Activated CD8-positive, alpha-beta T cell treated with anti-CD3 and anti-CD28 coated beads, Interleukin-2, amount 10 ng/mL, durations not matched to agents 7 days and 5 days (primary cell): ENCODE measurements around the gene FLNB. TPM values are rescaled to one million over a fixed set of nuclear protein-coding genes. Genes with fewer than 3 reads are reported as not detected.

ENCODE experiments used
- ATAC-seq: fragments of 150-1000 bp; cut with Tn5 transposase; one replicate; pipeline ENCODE4 v1.10.0; 2021; ENCODE audit warnings: moderate library complexity
- CTCF ChIA-PET: fragments of 350-600 bp; sonication (Branson Sonifier 250); formaldehyde crosslinking; loops from one replicate; lab custom pipeline; 2021; ENCODE audit warnings: antibody characterized with exemption; lab: Charles Lee
- POLR2A ChIA-PET: fragments of 350-600 bp; sonication (Branson Sonifier 250); formaldehyde crosslinking; loops from one replicate; lab custom pipeline; 2021; ENCODE audit warnings: antibody characterized with exemption; lab: Charles Lee
- DNase-seq: peaks from one replicate; pipeline ENCODE4 v3.0.0-alpha.2; 2020
- H3K27ac Mint-ChIP-seq: one replicate; pipeline ENCODE4 v1.8.0; 2021; ENCODE audit warnings: mild to moderate bottlenecking, mixed read lengths
- H3K27me3 Mint-ChIP-seq: one replicate; pipeline ENCODE4 v1.8.0; 2021; ENCODE audit warnings: low read depth, mixed read lengths
- H3K36me3 Mint-ChIP-seq: one replicate; pipeline ENCODE4 v1.8.0; 2021; ENCODE audit warnings: low read depth, mixed read lengths
- H3K4me1 Mint-ChIP-seq: one replicate; pipeline ENCODE4 v1.8.0; 2021; ENCODE audit warnings: low read depth, mixed read lengths
- H3K4me3 Mint-ChIP-seq: one replicate; pipeline ENCODE4 v1.8.0; 2021; ENCODE audit warnings: mild to moderate bottlenecking, mixed read lengths
- H3K9me3 Mint-ChIP-seq: one replicate; pipeline ENCODE4 v1.8.0; 2022; ENCODE audit warnings: mixed read lengths; ENCODE audit not compliant: insufficient read depth
- total RNA-seq, 2 experiments: library from RNA; stranded (reverse); gene quantifications; one replicate each; pipeline ENCODE4 v1.2.3, GENCODE V29; 2021

FLNB gene
- total RNA-seq, 2 experiments from 2014 or later = 14.1 to 15.9 TPM

DNA sequence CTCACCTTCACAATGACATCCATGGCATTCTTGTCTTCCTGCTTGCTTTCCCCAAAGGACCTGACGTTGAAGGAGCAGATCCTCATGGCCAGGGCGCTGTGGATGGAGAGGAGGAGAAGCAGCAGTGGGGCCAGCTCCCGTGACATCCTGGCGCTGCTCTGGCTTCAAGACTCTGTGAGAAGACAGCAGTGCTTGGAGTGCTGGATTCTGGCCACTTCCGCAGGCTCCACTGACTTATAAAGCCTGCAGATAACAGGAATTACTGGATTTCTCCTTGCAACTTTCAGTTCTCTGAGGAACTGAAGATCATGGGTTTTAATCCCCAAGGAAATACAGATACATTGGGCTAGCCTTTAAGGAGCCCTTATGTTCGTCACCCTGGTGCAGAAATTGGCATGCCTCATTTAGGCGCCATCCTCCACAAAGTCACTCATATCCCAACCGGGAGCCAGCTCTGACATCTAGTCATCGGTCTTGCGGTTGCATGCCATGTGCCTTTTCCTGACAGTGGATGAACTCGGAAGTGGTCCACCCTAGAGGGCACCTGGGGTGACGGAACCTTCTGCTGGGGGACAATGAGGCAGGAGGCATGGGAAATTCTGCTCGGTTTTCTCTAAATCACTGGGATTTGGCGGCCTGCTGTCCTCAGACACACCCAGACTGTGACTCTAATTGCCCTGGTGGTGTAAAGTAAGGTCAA, 202.7 kb downstream of the FLNB start, which contains the start of gene DNASE1L3:
Gene DNASE1L3 (minus strand): TSS at position 212 of the 700 bp plus-strand sequence. CDS start 66 bp downstream, at position 146.
- H3K4me1 Mint-ChIP-seq = peaks cover 18% of the 10 kb centered on the region
- no peak within 1 kb of the TSS for H3K4me3 Mint-ChIP-seq
- no peak for DNase-seq
- H3K27ac Mint-ChIP-seq = no peak within 1 kb of the TSS
- no peaks in the 10 kb centered on the region for H3K9me3 Mint-ChIP-seq
- POLR2A ChIA-PET = no interaction called here
- no peaks in the 10 kb centered on the region for H3K36me3 Mint-ChIP-seq
- CTCF ChIA-PET = interaction anchor here (1.1 kb wide), 1 partner anchor 9 kb away, joined by 3 read pairs; no protein-coding TSS in a partner anchor
- no peak for ATAC-seq
- peaks cover 9% of the 10 kb centered on the region for H3K27me3 Mint-ChIP-seq

DNA sequence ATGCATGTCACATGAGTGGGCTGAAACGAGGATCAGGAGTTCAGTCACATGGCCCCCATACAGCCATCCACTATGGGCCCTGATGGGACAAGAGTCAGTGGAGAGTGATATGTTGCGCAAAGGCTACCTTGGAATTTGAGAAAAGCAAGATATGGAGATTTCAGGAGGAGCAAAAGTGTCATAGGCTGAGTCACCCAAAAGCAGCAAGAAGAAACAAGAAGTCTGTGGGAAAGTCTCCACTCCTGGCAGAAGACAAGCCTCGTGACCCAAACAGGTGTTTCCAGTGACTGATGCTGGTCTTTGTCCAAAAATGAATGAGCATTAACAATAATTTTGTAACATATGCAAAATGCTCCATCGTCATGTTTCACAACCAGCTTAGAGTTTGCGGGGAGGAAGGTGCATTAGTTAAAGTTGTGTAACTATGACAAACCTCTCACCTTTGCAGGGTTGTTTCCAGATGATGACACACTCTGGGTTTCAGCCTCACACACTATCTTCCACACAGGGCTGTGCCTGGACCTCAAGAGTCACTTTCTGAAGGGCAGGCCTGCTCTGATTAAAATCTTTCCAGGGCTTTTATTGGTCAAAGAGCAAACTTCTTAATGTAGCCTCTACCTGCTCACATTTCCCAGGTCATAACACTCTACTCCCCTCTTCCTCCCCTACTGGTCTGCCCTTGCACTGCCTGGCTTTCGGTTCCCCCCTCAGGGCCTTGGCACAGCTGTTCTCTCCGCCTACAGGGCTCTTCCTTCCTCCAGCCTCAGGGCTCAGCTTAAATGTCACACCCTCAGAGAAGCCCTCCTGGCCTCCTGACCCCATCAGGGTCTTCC, 206.5 kb downstream of the FLNB start:
- peak; percentile 40 for DNase-seq
- ATAC-seq = peak; percentile 70
- Mint-ChIP-seq H3K4me3 (no peak overlapping the region), H3K27me3 (peaks cover 9% of the 10 kb centered on the region), H3K4me1 (peaks cover 15% of the 10 kb centered on the region), H3K27ac (peak overlapping the region; percentile 51), H3K36me3 (no peaks in the 10 kb centered on the region), H3K9me3 (no peaks in the 10 kb centered on the region)
- CTCF ChIA-PET = interaction anchor here (1.0 to 10.9 kb wide), 12 partner anchors 9 to 350 kb away, joined by 3 to 170 read pairs (median 5); partner anchors contain the start of genes HTD2 and RPP14
- POLR2A ChIA-PET = no interaction called here

DNA sequence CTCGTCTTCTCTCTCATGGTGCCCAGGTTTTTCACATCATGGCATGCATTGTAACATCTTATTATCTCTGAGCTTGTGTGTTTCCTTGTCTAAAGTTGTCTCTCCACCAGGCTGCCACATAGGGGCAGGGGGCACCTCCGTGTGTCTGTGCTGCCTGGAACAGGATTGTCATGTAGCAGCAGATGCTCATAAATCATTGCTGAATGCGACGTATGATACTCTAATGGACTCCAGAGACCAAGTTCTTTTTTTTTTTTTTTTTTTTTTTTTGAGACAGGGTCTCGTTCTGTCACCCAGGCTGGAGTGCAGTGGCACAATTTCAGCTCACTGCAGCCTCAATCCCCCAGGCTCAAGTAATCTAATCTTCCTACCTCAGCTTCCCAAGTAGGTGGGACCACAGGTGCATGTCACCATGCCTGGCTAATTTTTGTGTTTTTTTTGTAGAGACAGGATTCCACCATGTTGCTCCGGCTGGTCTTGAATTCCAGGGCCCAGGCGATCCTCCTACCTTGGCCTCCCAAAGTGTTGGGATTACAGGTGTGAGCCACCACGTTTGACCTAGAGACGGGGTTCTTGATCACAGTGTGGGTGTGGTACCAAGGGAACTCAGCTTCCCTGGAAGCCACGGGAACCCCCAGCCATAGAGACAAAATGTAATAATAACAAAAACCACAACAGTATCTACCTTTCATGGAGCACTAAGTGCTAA, 207.2 kb downstream of the FLNB start:
- DNase-seq (no peak), ATAC-seq (no peak)
- H3K36me3 Mint-ChIP-seq = no peaks in the 10 kb centered on the region
- peak overlapping the region; percentile 51 for H3K27ac Mint-ChIP-seq
- ChIA-PET POLR2A (no interaction called here), CTCF (interaction anchor here (1.0 to 10.9 kb wide), 12 partner anchors 8 to 351 kb away, joined by 3 to 170 read pairs (median 5); partner anchors contain the start of genes FLNB, HTD2 and RPP14)
- peaks cover 15% of the 10 kb centered on the region for H3K4me1 Mint-ChIP-seq
- H3K9me3 Mint-ChIP-seq = no peaks in the 10 kb centered on the region
- peaks cover 14% of the 10 kb centered on the region for H3K27me3 Mint-ChIP-seq
- H3K4me3 Mint-ChIP-seq = no peak overlapping the region

DNA sequence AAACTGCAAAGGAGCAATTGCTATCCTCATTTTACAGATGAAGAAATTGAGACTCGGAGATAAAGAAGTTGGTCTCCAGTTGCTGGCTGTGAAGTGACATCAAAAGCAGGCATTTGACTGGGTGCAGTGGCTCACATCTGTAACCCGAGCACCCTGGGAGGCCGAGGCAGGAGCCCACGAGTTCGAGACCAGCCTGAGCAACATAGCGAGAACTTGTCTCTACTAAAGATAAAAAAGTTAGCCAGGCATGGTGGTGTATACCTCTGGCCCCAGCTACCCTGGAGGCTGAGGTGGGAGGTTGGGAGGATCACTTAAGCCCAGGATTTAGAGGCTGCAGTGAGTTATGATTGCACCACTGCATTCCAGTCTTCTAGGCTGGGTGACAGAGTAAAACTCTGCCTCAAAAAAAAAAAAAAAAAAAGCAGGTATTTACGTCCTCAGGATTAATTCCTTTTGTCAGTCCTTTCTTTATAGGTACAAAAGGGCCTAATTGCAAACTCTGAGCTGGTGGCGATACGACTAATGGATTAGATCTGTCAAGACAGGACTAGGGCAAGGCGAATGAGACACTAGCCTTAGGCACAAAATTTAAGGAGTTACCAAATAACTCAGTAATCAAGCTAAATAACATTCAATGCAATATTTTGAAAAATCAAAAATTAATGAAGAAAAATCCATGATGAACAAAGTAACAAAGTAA, 208.4 kb downstream of the FLNB start:
- H3K9me3 Mint-ChIP-seq = no peaks in the 10 kb centered on the region

DNA sequence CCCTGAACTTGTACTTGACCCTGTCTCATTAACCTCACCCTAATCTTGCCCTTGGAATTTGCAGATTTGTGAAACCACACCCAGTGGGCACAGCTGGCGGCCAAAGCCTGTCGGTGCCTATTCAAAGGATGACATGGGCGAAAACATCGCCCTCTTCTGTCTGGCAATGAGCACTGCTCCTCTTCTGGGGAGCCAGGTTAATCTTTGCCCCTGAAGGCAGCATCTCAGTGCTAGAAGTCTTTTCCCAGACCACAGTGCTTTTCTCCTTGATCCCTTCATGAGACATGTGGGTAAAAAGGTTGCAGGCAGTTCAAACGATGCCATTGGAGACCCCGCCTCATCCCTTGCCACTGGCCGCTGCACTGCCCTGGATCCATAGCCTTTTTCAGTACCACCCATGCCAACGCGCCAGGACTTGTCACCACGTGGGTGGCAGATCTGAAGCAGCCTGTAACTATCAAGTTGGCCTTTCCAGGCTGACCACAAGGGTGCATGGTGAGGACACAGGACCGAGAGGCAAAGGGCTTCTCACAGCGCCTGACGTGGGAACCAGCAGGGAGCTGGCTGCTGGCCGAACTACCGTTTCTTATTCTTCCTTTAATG, 209.1 kb downstream of the FLNB start:
- ChIA-PET CTCF (interaction anchor here (0.6 to 10.9 kb wide), 38 partner anchors 8 to 263 kb away, joined by 3 to 170 read pairs (median 3); partner anchors contain the start of genes ABHD6, FLNB, HTD2 and RPP14), POLR2A (no interaction called here)
- peaks cover 10% of the 10 kb centered on the region for H3K27me3 Mint-ChIP-seq
- peaks cover 15% of the 10 kb centered on the region for H3K4me1 Mint-ChIP-seq
- DNase-seq (peak; percentile 72), ATAC-seq (peak; percentile 89)
- no peak overlapping the region for H3K27ac Mint-ChIP-seq
- no peak overlapping the region for H3K4me3 Mint-ChIP-seq
- no peaks in the 10 kb centered on the region for H3K36me3 Mint-ChIP-seq
- H3K9me3 Mint-ChIP-seq = no peaks in the 10 kb centered on the region

More for the DNA sequence above, 208.4 kb downstream of the FLNB start:
- ChIA-PET POLR2A (no interaction called here), CTCF (interaction anchor here (0.6 to 10.9 kb wide), 32 partner anchors 9 to 262 kb away, joined by 3 to 170 read pairs (median 3); partner anchors contain the start of genes ABHD6, FLNB, HTD2 and RPP14)
- ATAC-seq = no peak
- H3K4me3 Mint-ChIP-seq = no peak overlapping the region
- H3K36me3 Mint-ChIP-seq = no peaks in the 10 kb centered on the region
- peaks cover 15% of the 10 kb centered on the region for H3K4me1 Mint-ChIP-seq
- peaks cover 14% of the 10 kb centered on the region for H3K27me3 Mint-ChIP-seq
- DNase-seq = no peak
- no peak overlapping the region for H3K27ac Mint-ChIP-seq

DNA sequence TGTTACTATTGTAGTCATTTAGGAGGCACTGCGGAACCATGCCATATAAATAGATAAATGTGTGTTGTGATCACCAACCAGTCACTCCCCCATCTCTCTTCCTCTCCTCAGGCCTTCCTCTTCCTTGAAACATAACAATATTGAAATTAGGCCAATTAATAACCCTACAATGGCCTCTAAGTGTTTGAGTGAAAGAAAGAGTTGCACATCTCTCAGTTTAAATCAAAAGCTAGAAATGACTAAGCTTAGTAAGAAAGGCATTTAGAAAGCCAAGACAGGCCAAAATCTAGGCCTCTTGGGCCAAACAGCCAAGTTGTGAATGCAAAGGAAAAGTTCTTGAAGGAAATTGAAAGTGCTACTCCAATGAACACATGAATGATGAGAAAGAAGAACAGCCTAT, 210.7 kb downstream of the FLNB start:
- ChIA-PET CTCF (interaction anchor here (0.7 to 10.9 kb wide), 7 partner anchors 10 to 90 kb away, joined by 3 to 170 read pairs (median 4); no protein-coding TSS in a partner anchor), POLR2A (no interaction called here)
- H3K36me3 Mint-ChIP-seq = no peaks in the 10 kb centered on the region
- H3K4me1 Mint-ChIP-seq = peaks cover 15% of the 10 kb centered on the region
- H3K4me3 Mint-ChIP-seq = no peak overlapping the region
- H3K9me3 Mint-ChIP-seq = no peaks in the 10 kb centered on the region
- peaks cover 10% of the 10 kb centered on the region for H3K27me3 Mint-ChIP-seq
- no peak overlapping the region for H3K27ac Mint-ChIP-seq
- ATAC-seq (no peak), DNase-seq (no peak)

Other genes starting within 250 kb of the FLNB start
- not detected for gene DNASE1L3, start 202.6 kb downstream of the FLNB start, total RNA-seq
- gene ABHD6, start 229.4 kb downstream of the FLNB start, total RNA-seq = 1 to 10 TPM; 4.0 to 4.4 TPM